HEK293 (cell line): ENCODE results near the gene DUSP19.

ENCODE experiments used
- FEZF1 ChIP-seq: fragments of 450-650 bp; formaldehyde crosslinking; IDR thresholded peaks from 2 replicates; pipeline ENCODE4 v1.5.1; 2016; ENCODE audit warnings: missing biosample characterization, missing genetic modification characterization
- HOXC10 ChIP-seq: sonication (generic); formaldehyde crosslinking; IDR thresholded peaks from 2 replicates; pipeline ENCODE4 v1.8.1; 2023; ENCODE audit warnings: mild to moderate bottlenecking, missing genetic modification reagents
- SCRT2 ChIP-seq: fragments of 450-650 bp; formaldehyde crosslinking; IDR thresholded peaks from 2 replicates; pipeline ENCODE4 v1.5.1; 2016; ENCODE audit warnings: missing biosample characterization, missing genetic modification characterization
- SP2 ChIP-seq: fragments of 450-650 bp; formaldehyde crosslinking; IDR thresholded peaks from 2 replicates; pipeline ENCODE4 v1.5.1; 2016; ENCODE audit warnings: missing biosample characterization, missing genetic modification characterization
- TCF7L2 ChIP-seq: IDR thresholded peaks from 2 replicates; pipeline ENCODE4 v1.6.1; 2011; ENCODE audit warnings: low read depth, mild to moderate bottlenecking, inconsistent platforms, low read length, moderate library complexity, borderline replicate concordance
- ZBTB1 ChIP-seq: fragments of 450-650 bp; formaldehyde crosslinking; IDR thresholded peaks from 2 replicates; pipeline ENCODE4 v1.5.1; 2016; ENCODE audit warnings: missing biosample characterization, missing genetic modification characterization
- ZBTB48 ChIP-seq: fragments of 450-650 bp; formaldehyde crosslinking; IDR thresholded peaks from 2 replicates; pipeline ENCODE4 v1.5.1; 2016; ENCODE audit warnings: missing biosample characterization, missing genetic modification characterization
- ZNF530 ChIP-seq: fragments of 450-650 bp; formaldehyde crosslinking; IDR thresholded peaks from 2 replicates; pipeline ENCODE4 v1.5.1; 2016; ENCODE audit warnings: low read depth, missing biosample characterization, missing genetic modification characterization
- ZNF561 ChIP-seq: fragments of 450-650 bp; IDR thresholded peaks from 2 replicates; pipeline ENCODE4 v1.5.1; 2018; ENCODE audit warnings: missing biosample characterization, missing genetic modification characterization, borderline replicate concordance
- ZNF670 ChIP-seq: fragments of 450-650 bp; formaldehyde crosslinking; IDR thresholded peaks from 2 replicates; pipeline ENCODE4 v1.5.1; 2016; ENCODE audit warnings: missing biosample characterization, missing genetic modification characterization, low read depth
- ZNF701 ChIP-seq: fragments of 450-650 bp; formaldehyde crosslinking; IDR thresholded peaks from 2 replicates; pipeline ENCODE4 v1.5.1; 2016; ENCODE audit warnings: missing biosample characterization, missing genetic modification characterization
- ZNF777 ChIP-seq: fragments of 450-650 bp; formaldehyde crosslinking; IDR thresholded peaks from 2 replicates; pipeline ENCODE4 v1.5.1; 2017; ENCODE audit warnings: missing biosample characterization, missing genetic modification characterization, borderline replicate concordance
- ZNF830 ChIP-seq: fragments of 450-650 bp; IDR thresholded peaks from 2 replicates; pipeline ENCODE4 v1.5.0; 2018; ENCODE audit warnings: missing biosample characterization, missing genetic modification characterization, low read depth, mild to moderate bottlenecking, moderate library complexity
- TF ChIP-seq, protein P1 (sequence below): fragments of 450-650 bp; formaldehyde crosslinking; IDR thresholded peaks from 2 replicates; pipeline ENCODE4 v1.5.1; 2016; ENCODE audit warnings: missing biosample characterization, missing genetic modification characterization, borderline replicate concordance
- TF ChIP-seq, protein P2 (sequence below): fragments of 450-650 bp; formaldehyde crosslinking; IDR thresholded peaks from 2 replicates; pipeline ENCODE4 v1.5.1; 2017; ENCODE audit warnings: missing biosample characterization, missing genetic modification characterization
- TF ChIP-seq, protein P3 (sequence below): fragments of 450-650 bp; formaldehyde crosslinking; IDR thresholded peaks from 2 replicates; pipeline ENCODE4 v1.5.1; 2016; ENCODE audit warnings: missing biosample characterization, missing genetic modification characterization
- TF ChIP-seq, protein P4 (sequence below): fragments of 450-650 bp; formaldehyde crosslinking; IDR thresholded peaks from 2 replicates; pipeline ENCODE4 v1.5.1; 2016; ENCODE audit warnings: missing biosample characterization, missing genetic modification characterization
- TF ChIP-seq, protein P5 (sequence below): fragments of 450-650 bp; formaldehyde crosslinking; IDR thresholded peaks from 2 replicates; pipeline ENCODE4 v1.5.1; 2016; ENCODE audit warnings: missing biosample characterization, missing genetic modification characterization, borderline replicate concordance
- TF ChIP-seq, protein P6 (sequence below): fragments of 450-650 bp; formaldehyde crosslinking; IDR thresholded peaks from 2 replicates; pipeline ENCODE4 v1.5.1; 2017; ENCODE audit warnings: missing biosample characterization, missing genetic modification characterization
- TF ChIP-seq, protein P7 (sequence below): fragments of 450-650 bp; formaldehyde crosslinking; IDR thresholded peaks from 2 replicates; pipeline ENCODE4 v1.5.1; 2016; ENCODE audit warnings: missing biosample characterization, missing genetic modification characterization

Gene DUSP19

DNA sequence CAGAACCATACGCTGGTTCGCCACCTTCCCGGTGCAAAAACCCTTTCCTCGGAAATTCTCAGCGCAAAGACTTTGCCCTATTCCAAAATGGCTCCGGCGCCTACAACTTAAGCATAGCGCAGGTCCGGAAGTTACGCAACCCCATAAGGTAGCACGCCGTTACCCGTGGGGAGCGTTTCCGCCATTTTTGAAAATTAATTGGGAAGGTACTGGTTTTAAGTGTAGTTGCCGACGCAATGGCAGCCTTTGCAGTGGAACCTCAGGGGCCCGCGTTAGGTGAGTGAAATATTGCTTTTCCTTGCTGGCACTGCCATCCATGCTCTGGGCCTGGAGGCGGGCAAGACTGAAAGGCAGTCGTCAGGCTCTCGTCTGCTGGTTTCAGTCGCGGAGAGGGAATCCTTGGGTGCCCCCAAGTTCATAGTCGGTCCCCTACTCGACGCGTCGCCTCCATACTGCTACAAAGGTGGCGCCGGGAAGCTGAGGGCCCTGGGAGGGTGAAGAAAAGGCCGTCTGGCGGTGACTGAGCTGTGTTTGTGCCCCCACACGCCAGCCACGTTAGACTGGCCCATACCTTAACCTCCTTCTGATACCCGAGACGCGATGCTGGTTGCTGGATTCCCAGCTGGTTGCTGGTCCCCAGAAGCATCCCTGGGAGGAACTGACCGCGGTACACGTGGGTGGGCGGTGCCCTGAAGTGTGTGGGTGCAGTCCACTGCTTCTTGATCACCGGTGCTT lies 45.8 kb downstream of the DUSP19 start, which contains the start of gene NUP35 (continued):
- TF ChIP-seq SCRT2 (tag by site-specific recombination), result no peak
- TF ChIP-seq, protein P1, sequence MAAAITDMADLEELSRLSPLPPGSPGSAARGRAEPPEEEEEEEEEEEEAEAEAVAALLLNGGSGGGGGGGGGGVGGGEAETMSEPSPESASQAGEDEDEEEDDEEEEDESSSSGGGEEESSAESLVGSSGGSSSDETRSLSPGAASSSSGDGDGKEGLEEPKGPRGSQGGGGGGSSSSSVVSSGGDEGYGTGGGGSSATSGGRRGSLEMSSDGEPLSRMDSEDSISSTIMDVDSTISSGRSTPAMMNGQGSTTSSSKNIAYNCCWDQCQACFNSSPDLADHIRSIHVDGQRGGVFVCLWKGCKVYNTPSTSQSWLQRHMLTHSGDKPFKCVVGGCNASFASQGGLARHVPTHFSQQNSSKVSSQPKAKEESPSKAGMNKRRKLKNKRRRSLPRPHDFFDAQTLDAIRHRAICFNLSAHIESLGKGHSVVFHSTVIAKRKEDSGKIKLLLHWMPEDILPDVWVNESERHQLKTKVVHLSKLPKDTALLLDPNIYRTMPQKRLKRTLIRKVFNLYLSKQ, result no peak
- peak; percentile 92 for TF ChIP-seq ZBTB48 (tag by site-specific recombination)
- TF ChIP-seq, protein P2, sequence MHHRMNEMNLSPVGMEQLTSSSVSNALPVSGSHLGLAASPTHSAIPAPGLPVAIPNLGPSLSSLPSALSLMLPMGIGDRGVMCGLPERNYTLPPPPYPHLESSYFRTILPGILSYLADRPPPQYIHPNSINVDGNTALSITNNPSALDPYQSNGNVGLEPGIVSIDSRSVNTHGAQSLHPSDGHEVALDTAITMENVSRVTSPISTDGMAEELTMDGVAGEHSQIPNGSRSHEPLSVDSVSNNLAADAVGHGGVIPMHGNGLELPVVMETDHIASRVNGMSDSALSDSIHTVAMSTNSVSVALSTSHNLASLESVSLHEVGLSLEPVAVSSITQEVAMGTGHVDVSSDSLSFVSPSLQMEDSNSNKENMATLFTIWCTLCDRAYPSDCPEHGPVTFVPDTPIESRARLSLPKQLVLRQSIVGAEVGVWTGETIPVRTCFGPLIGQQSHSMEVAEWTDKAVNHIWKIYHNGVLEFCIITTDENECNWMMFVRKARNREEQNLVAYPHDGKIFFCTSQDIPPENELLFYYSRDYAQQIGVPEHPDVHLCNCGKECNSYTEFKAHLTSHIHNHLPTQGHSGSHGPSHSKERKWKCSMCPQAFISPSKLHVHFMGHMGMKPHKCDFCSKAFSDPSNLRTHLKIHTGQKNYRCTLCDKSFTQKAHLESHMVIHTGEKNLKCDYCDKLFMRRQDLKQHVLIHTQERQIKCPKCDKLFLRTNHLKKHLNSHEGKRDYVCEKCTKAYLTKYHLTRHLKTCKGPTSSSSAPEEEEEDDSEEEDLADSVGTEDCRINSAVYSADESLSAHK, result 0 out of 2 replicates have a peak, but pooled peaks have one; percentile 10
- TF ChIP-seq ZNF561 (tag by site-specific recombination), result no peak; the same call in 1 of the 2 replicates
- TF ChIP-seq, protein P3, sequence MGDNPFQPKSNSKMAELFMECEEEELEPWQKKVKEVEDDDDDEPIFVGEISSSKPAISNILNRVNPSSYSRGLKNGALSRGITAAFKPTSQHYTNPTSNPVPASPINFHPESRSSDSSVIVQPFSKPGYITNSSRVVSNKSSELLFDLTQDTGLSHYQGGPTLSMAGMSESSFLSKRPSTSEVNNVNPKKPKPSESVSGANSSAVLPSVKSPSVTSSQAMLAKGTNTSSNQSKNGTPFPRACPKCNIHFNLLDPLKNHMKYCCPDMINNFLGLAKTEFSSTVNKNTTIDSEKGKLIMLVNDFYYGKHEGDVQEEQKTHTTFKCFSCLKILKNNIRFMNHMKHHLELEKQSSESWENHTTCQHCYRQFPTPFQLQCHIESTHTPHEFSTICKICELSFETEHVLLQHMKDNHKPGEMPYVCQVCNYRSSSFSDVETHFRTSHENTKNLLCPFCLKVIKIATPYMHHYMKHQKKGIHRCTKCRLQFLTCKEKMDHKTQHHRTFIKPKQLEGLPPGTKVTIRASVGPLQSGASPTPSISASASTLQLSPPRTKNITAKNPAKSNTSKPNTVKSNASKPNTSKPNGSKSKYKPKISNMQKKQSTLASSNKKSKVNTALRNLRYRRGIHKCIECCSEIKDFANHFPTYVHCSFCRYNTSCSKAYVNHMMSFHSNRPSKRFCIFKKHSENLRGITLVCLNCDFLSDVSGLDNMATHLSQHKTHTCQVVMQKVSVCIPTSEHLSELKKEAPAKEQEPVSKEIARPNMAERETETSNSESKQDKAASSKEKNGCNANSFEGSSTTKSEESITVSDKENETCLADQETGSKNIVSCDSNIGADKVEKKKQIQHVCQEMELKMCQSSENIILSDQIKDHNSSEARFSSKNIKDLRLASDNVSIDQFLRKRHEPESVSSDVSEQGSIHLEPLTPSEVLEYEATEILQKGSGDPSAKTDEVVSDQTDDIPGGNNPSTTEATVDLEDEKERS (tag by site-specific recombination), result no peak
- TF ChIP-seq HOXC10 (CRISPR knock-in tag), result no peak
- TF ChIP-seq FEZF1, result no peak
- TF ChIP-seq ZBTB1 (tag by site-specific recombination), result no peak
- no peak for TF ChIP-seq TCF7L2
- TF ChIP-seq, protein P4, sequence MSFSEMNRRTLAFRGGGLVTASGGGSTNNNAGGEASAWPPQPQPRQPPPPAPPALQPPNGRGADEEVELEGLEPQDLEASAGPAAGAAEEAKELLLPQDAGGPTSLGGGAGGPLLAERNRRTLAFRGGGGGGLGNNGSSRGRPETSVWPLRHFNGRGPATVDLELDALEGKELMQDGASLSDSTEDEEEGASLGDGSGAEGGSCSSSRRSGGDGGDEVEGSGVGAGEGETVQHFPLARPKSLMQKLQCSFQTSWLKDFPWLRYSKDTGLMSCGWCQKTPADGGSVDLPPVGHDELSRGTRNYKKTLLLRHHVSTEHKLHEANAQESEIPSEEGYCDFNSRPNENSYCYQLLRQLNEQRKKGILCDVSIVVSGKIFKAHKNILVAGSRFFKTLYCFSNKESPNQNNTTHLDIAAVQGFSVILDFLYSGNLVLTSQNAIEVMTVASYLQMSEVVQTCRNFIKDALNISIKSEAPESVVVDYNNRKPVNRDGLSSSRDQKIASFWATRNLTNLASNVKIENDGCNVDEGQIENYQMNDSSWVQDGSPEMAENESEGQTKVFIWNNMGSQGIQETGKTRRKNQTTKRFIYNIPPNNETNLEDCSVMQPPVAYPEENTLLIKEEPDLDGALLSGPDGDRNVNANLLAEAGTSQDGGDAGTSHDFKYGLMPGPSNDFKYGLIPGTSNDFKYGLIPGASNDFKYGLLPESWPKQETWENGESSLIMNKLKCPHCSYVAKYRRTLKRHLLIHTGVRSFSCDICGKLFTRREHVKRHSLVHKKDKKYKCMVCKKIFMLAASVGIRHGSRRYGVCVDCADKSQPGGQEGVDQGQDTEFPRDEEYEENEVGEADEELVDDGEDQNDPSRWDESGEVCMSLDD (tag by site-specific recombination), result peak; percentile 91
- no peak for TF ChIP-seq ZNF530 (tag by site-specific recombination)
- no peak for TF ChIP-seq ZNF701 (tag by site-specific recombination)
- TF ChIP-seq ZNF777, result no peak
- TF ChIP-seq, protein P5, sequence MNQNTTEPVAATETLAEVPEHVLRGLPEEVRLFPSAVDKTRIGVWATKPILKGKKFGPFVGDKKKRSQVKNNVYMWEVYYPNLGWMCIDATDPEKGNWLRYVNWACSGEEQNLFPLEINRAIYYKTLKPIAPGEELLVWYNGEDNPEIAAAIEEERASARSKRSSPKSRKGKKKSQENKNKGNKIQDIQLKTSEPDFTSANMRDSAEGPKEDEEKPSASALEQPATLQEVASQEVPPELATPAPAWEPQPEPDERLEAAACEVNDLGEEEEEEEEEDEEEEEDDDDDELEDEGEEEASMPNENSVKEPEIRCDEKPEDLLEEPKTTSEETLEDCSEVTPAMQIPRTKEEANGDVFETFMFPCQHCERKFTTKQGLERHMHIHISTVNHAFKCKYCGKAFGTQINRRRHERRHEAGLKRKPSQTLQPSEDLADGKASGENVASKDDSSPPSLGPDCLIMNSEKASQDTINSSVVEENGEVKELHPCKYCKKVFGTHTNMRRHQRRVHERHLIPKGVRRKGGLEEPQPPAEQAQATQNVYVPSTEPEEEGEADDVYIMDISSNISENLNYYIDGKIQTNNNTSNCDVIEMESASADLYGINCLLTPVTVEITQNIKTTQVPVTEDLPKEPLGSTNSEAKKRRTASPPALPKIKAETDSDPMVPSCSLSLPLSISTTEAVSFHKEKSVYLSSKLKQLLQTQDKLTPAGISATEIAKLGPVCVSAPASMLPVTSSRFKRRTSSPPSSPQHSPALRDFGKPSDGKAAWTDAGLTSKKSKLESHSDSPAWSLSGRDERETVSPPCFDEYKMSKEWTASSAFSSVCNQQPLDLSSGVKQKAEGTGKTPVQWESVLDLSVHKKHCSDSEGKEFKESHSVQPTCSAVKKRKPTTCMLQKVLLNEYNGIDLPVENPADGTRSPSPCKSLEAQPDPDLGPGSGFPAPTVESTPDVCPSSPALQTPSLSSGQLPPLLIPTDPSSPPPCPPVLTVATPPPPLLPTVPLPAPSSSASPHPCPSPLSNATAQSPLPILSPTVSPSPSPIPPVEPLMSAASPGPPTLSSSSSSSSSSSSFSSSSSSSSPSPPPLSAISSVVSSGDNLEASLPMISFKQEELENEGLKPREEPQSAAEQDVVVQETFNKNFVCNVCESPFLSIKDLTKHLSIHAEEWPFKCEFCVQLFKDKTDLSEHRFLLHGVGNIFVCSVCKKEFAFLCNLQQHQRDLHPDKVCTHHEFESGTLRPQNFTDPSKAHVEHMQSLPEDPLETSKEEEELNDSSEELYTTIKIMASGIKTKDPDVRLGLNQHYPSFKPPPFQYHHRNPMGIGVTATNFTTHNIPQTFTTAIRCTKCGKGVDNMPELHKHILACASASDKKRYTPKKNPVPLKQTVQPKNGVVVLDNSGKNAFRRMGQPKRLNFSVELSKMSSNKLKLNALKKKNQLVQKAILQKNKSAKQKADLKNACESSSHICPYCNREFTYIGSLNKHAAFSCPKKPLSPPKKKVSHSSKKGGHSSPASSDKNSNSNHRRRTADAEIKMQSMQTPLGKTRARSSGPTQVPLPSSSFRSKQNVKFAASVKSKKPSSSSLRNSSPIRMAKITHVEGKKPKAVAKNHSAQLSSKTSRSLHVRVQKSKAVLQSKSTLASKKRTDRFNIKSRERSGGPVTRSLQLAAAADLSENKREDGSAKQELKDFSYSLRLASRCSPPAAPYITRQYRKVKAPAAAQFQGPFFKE, result no peak
- peak; percentile 51 for TF ChIP-seq SP2
- TF ChIP-seq ZNF830 (tag by site-specific recombination), result no peak
- no peak for TF ChIP-seq ZNF670 (tag by site-specific recombination)
- TF ChIP-seq, protein P6, sequence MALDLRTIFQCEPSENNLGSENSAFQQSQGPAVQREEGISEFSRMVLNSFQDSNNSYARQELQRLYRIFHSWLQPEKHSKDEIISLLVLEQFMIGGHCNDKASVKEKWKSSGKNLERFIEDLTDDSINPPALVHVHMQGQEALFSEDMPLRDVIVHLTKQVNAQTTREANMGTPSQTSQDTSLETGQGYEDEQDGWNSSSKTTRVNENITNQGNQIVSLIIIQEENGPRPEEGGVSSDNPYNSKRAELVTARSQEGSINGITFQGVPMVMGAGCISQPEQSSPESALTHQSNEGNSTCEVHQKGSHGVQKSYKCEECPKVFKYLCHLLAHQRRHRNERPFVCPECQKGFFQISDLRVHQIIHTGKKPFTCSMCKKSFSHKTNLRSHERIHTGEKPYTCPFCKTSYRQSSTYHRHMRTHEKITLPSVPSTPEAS (tag by site-specific recombination), result no peak
- TF ChIP-seq, protein P7, sequence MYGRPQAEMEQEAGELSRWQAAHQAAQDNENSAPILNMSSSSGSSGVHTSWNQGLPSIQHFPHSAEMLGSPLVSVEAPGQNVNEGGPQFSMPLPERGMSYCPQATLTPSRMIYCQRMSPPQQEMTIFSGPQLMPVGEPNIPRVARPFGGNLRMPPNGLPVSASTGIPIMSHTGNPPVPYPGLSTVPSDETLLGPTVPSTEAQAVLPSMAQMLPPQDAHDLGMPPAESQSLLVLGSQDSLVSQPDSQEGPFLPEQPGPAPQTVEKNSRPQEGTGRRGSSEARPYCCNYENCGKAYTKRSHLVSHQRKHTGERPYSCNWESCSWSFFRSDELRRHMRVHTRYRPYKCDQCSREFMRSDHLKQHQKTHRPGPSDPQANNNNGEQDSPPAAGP (tag by site-specific recombination), result 0 out of 2 replicates have a peak, but pooled peaks have one; percentile 8
